ENCODE results near the gene TMEM273.
"Not testable (repeated sequence)": the region's sequence is repeated elsewhere in the genome, so short reads cannot be mapped to it uniquely, and the experiment has no call there.

Gene TMEM273

GRCh38 chr10:49204119-49204518 is 15.9 kb upstream of the TMEM273 start:
- DNase-seq (ENCODE audit: extremely low read depth, insufficient read length), result no peak
- H3K36me3 ChIP-seq (ENCODE audit: control insufficient read depth, insufficient read depth, low read length), result no peaks in the 10 kb centered on the region
- TF ChIP-seq CTCF (IDR thresholded peaks at IDR 0.05; ENCODE audit: insufficient read depth, low read length, poor library complexity, severe bottlenecking), result no peak
- H3K27me3 ChIP-seq (replicated peaks; ENCODE audit: control insufficient read depth, insufficient read depth, low read length), result no peaks in the 10 kb centered on the region
- no peak overlapping the region for H3K4me3 ChIP-seq (replicated peaks; ENCODE audit: low read depth, low read length)

DNA sequence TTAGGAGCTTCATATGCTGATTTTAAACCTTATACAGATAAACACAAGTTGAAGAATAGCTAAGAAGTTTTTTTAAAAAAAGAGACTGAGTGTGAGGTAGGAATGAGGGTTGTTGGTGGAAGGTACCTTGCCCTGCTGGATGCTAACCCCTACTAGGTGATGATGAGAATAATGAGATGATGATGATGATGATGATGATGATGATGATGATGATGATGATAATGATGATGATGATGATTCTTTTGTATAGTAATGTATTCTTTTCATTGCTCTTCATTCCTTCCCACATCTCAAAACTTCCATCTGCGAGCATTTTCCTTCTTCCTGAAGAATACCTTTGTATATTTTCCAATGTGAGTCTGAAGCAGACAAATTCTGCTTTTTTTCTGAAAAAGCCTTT is 14.1 kb upstream of the TMEM273 start:
- Histone ChIP-seq H3K36me3 (ENCODE audit: control insufficient read depth, insufficient read depth, low read length) (no peaks in the 10 kb centered on the region), H3K4me3 (replicated peaks; ENCODE audit: low read depth, low read length) (no peak overlapping the region), H3K27me3 (replicated peaks; ENCODE audit: control insufficient read depth, insufficient read depth, low read length) (no peaks in the 10 kb centered on the region)
- no peak for DNase-seq (ENCODE audit: extremely low read depth, insufficient read length)
- TF ChIP-seq CTCF (IDR thresholded peaks at IDR 0.05; ENCODE audit: insufficient read depth, low read length, poor library complexity, severe bottlenecking), result no peak

DNA sequence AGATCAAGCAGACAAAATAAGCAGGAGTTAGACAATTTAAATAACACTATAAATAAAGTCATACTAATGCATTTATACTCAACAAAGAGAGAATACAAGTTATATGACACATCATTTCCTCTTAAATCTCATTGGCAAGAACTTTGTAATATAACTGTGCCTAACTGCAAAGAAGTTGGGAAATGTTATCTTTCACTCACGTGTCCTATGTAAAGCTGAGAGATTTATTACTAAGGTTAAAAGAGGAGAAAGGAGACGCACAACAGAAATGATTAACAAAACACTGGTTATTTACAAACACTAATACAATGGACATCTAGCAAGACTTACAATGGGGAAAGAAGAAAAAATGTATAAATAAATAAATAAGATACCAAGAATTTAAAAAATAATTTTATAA is 12.7 kb upstream of the TMEM273 start:
- no peak for DNase-seq (ENCODE audit: extremely low read depth, insufficient read length)
- Histone ChIP-seq H3K27me3 (replicated peaks; ENCODE audit: control insufficient read depth, insufficient read depth, low read length) (no peaks in the 10 kb centered on the region; the same call in 1 of the 2 replicates), H3K4me3 (replicated peaks; ENCODE audit: low read depth, low read length) (no peak overlapping the region), H3K36me3 (ENCODE audit: control insufficient read depth, insufficient read depth, low read length) (no peaks in the 10 kb centered on the region)
- TF ChIP-seq CTCF (IDR thresholded peaks at IDR 0.05; ENCODE audit: insufficient read depth, low read length, poor library complexity, severe bottlenecking), result no peak

GRCh38 chr10:49197171-49197570 is 9.0 kb upstream of the TMEM273 start:
- no peak overlapping the region for H3K4me3 ChIP-seq (replicated peaks; ENCODE audit: low read depth, low read length)
- no peak for DNase-seq (ENCODE audit: extremely low read depth, insufficient read length)
- H3K27me3 ChIP-seq (replicated peaks; ENCODE audit: control insufficient read depth, insufficient read depth, low read length), result no peaks in the 10 kb centered on the region; the same call in 1 of the 2 replicates
- no peaks in the 10 kb centered on the region for H3K36me3 ChIP-seq (ENCODE audit: control insufficient read depth, insufficient read depth, low read length)
- no peak for TF ChIP-seq CTCF (IDR thresholded peaks at IDR 0.05; ENCODE audit: insufficient read depth, low read length, poor library complexity, severe bottlenecking)

DNA sequence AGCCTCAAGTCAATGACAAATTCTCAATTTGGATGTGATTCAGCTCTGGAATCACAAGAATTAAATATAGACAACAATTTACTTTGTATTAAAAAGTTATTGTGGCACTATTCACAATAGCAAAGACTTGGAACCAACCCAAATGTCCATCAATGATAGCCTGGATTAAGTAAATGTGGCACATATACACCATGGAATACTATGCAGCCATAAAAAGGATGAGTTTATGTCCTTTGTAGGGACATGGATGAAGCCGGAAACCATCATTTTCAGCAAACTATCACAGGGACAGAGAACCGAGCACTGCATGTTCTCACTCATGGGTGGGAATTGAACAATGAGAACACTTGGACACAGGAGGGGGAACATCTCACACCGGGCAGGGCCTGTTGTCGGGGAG is 7.7 kb upstream of the TMEM273 start:
- not testable (repeated sequence) for H3K4me3 ChIP-seq (replicated peaks; ENCODE audit: low read depth, low read length); H3K36me3 ChIP-seq (ENCODE audit: control insufficient read depth, insufficient read depth, low read length); DNase-seq (ENCODE audit: extremely low read depth, insufficient read length); H3K27me3 ChIP-seq (replicated peaks; ENCODE audit: control insufficient read depth, insufficient read depth, low read length)

DNA sequence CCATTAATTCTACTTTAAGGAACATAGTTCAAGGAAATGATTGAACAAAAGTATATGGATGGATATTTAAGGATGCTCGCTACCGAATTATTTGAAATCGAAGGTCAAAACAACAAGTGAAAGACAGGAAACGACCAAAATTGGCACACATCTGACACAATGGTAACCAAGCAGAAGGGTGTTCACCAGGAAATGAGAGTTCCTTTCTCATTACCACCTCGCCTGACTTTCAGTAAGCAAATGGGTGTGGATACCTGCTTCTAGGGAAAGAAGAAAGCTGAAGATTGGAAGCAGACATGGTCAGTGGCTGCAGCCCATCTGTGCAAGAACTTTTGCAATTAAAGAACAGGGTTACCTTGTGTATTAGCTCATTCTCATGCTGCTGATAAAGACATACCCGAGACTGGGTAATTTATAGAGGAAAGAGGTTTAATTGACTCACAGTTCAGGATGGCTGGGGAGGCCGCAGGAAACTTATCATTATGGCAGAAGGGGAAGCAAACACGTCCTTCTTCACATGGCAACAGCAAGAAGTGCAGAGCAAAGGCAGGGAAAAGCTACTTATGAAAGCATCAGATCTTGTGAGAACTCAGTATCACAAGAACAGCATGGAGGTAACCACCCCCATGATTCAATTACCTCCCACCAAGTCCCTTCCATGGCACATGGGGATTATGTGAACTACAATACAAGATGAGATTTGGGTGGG is 6.2 kb upstream of the TMEM273 start:
- no peak for DNase-seq (ENCODE audit: extremely low read depth, insufficient read length)
- no peaks in the 10 kb centered on the region; the same call in 1 of the 2 replicates for H3K27me3 ChIP-seq (replicated peaks; ENCODE audit: control insufficient read depth, insufficient read depth, low read length)
- H3K4me3 ChIP-seq (replicated peaks; ENCODE audit: low read depth, low read length), result no peak overlapping the region
- no peaks in the 10 kb centered on the region for H3K36me3 ChIP-seq (ENCODE audit: control insufficient read depth, insufficient read depth, low read length)
- TF ChIP-seq CTCF (IDR thresholded peaks at IDR 0.05; ENCODE audit: insufficient read depth, low read length, poor library complexity, severe bottlenecking), result no peak
